ENCODE measurements around the gene CNPY3.

The CNPY3 gene

DNA sequence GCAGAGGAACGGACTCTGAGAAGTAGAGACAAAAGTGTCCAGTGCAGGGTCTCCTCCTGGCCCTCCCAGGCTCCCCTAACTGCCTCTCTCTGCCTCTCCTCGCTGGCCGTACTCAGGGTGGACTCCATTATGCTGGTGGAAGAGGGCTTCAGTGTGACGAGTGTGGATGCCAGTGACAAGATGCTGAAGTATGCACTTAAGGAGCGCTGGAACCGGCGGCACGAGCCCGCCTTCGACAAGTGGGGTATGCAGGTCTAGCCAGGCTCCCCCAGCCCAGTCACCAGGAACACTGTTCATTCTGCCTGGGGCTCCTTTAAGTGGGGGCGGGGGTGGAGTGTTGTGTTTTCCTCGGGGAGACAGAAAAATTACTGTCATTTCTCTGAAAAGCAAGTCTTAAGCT is 32.8 kb downstream of the CNPY3 start:
- DNase-seq: no peak

GRCh38 chr6:42962502-42963178 is 33.4 kb downstream of the CNPY3 start:
- no peak for DNase-seq

DNA sequence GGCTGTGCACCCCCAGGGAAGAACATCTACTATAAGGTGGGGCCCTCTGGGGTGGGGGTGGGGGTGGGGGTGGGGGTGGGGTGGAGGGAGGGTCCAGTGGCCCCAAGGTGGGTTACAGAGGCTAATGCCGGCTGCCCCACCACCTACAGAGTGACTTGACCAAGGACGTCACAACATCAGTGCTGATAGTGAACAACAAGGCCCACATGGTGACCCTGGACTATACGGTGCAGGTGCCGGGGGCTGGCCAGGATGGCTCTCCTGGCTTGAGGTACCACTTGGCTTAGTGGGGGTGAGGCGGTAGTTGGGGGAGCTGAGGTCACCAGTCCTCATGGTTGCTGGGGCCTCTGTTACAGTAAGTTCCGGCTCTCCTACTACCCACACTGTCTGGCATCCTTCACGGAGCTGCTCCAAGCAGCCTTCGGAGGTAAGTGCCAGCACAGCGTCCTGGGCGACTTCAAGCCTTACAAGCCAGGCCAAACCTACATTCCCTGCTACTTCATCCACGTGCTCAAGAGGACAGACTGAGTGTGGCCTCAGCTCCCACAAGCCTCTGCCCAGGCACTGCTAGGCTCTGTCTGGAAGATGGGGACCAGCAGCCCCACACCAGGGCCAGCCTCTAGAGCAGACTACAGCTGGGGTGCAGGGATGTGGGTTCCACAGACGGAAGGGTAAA is 34.0 kb downstream of the CNPY3 start:
- no peak for DNase-seq

- peak; percentile 90 for DNase-seq
Measured at GRCh38 chr6:42963855-42964605, 34.8 kb downstream of the CNPY3 start.

- DNase-seq: no peak
Measured at GRCh38 chr6:42966571-42966970, 37.3 kb downstream of the CNPY3 start.

DNA sequence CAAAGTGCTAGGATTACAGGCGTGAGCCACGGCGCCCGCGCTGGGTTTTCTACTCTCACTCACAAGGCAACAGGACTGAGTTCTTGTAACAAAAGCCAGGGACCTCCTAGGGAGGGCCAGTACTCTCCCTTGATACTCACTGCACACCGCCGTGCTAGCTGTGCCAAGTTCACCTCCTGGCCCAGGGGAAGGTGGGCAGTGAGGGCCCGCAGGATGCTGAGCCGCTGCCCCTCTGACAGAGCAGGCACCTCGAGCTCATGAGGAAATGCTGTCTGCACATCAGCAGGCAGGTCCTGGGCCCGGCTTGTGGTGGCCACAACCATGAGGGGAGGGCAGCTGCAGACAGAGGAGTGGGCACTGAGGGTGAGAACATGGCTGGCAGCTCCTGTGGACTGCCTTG is 37.9 kb downstream of the CNPY3 start:
- no peak for DNase-seq

DNA sequence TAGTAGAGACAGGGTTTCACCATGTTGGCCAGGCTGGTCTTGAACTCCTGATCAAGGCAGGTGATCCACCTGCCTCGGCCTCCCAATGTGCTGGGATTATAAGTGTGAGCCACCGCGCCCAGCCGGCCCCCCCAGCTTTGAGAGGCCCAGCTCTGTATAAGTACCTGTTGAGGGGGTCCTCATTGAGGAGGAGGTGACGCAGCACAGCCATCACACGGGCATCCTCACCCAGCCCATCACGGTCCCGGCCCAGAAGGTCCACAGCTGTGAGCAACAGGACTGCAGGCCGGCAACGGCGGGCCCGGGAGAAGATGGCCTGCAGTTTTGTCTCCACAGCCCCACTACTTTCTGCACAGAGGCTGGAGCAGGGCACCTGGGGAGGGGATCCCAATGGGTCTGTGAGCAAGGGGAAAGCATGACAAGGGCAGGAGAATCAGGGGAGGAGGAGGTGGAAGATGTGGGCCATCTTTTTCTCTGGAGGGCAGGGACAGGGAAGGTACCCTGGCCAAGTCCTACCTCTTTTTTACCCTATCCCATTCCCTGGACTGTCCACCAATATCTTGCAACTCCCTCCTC is 38.9 kb downstream of the CNPY3 start:
- DNase-seq: no peak

DNA sequence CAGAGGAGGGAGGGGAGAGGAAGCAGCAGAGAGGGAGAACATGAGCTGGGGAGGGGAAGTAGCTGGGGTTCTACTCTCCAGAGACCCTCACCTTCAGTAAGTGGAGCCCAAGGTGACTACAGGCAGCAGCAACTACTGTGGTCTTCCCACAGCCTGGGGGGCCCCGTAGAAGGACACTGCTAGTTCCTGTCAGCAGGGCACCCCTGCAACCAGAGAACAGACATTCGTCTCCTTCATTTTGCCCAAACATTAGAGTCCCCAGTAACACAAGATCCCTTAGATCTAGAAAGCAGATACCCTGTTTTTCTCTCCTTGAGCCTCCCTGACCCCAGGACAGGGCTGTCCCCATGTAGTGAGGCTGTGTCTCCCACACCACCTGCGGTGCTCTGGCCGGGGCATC is 39.5 kb downstream of the CNPY3 start:
- DNase-seq: no peak

DNA sequence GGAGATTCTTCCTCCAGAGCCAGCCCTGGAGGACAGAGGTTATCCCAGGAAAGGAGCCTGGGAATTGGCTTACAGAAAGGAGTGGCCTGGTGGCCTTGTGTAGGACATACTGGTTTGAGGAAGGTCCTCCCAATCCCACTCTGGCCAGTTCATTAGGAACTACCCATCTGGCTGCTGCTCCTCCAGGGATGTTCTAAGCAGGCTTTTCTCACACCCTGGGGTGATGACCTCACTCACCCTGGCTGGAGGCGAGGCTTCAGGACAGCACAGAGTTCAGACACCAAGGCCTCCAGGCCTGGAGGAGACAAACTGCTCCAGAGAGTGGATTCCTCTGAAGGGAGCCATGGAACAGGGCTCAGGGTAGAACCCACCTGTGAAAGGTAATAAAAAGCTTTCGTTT is 40.2 kb downstream of the CNPY3 start:
- no peak for DNase-seq

GRCh38 chr6:42969934-42970333 is 40.7 kb downstream of the CNPY3 start:
- DNase-seq: no peak

- DNase-seq: peak; percentile 68
Measured at GRCh38 chr6:42970871-42971612, 41.8 kb downstream of the CNPY3 start.

GRCh38 chr6:42971746-42972327 is 42.6 kb downstream of the CNPY3 start:
- DNase-seq: no peak

DNA sequence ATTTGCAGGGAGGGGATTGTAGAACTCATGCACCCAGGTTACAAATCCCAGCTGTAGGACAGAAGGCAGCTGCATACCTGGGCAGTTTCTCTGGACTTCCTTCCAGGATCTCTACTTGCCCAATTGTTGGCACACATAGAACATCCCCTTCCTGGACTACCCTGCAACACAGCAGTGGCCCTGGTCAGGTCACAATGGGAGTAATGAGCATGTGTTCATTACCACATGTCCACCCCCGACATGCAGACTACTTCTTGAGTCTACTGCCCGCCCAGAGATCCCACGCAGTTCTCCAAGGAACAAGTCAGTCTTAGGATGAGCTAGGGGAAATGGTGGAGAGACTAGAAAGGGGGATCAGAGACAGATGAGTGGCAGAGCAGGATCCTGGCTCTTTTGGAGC is 44.6 kb downstream of the CNPY3 start:
- no peak for DNase-seq

DNA sequence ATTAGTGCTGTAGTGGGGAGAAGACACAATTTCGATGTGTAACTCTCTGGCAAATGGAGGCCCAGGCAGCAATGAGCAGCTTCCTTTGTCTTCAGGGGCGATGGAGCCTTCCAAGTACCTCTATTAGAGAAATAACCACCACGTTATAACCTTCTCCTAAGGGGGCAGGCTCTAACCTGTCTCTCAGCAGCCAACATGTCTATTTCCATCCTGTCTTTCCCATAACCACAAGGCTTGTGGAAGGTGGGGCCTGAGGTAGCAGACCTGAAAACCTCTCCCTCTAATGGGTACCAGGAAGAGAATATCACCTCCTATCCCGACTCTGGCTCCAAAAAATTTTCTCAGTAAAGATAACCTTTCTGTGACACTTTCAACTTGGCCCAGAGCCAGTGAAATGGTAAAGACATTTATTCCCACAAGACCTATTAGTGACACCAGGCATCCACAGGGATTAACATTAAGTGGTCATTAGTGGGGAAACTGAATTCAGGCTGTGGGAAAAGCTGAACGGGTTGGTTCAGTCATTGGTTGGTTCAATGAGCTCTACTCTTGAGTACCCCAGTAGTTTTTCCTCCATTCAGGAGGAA is 45.7 kb downstream of the CNPY3 start:
- no peak for DNase-seq

- DNase-seq: peak; percentile 77
Measured at GRCh38 chr6:42978487-42978838, 49.2 kb downstream of the CNPY3 start.

DNA sequence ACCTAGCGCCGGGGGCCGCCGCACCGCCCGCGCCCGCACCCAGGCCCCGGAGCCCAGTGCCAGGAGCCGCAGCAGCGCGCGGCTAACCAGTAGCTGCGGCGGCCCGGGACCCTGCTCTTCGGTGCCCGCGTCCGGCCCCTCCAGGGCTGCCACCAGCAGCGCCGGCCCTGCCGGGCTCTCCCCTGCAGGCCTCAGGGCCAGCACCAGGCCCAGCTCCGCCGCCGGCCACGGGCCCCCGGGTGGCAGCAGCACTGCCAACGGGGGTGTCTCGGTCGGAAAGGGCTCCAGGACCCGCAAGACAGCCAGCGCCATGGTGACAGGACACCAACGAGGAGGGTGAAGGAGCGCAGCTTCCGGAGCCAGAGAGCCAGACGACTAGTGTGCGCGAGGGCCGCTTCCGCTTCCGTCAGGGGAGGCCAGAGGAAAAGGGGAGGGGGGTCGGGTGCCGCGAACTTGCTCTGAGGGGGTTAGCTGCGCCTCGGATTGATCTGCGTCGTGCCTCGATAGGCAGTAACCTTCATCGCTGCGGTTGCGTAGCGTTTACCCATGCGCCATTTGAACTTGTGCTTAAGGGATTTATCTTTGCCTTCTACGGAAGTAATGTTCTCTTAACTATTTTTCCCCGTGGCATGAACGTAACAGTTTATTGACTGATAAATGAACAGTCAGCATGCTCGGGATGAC is 49.7 kb downstream of the CNPY3 start, which contains the start of gene PEX6:
Gene PEX6, minus strand, starts transcription at position 343 of the 684 bp plus-strand sequence. Its CDS starts 31 bp downstream, at position 312.
- DNase-seq: peak; percentile 97

DNA sequence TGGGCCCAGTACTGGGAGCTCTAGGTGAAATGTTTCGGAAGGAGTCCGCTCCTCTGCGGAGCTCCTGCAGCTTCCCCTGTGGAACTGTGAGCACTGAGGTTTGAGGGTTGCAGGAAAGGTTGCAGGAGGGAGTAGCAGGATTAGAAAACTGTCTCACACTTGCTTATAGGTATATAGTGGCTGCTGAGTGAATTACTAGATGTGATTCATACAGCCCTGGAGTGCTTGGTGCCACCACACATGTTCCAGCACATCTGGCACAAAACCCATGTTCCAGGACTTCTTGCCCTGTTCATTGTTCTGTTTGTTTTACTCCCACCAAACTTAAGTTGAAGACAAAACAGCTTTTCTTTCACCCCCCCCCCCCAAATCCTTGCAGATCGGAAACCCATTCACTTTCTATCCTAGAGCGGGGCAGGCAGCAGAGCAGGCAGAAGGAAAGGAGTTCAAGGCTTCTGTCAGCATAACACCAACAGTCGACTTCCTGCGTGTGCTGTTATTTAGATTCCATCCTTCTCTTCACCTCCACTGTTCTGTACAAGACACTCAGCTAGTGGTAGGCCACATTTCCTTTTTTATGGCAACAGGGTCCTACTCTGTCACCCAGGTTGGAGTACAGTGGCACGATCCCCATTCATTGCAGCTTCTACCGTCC is 50.4 kb downstream of the CNPY3 start:
- DNase-seq: no peak

DNA sequence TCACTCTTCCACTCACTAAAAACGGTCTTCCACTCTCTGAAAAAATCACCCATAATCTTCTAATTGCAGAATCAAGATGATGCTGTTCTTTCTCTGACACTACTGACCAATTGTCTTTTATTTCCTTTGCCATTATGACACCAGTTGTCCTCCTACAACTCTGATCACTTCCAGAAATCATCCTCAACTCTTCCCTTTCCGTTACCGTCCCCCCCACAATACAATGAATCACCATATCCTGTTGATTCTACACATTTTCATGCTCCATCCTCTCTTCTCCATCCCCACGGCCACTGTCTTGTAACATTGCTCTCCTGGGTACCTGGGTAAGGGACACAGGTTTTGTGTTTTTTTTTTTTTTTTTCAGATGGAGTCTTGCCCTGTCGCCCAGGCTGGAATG is 52.6 kb downstream of the CNPY3 start:
- no peak for DNase-seq

DNA sequence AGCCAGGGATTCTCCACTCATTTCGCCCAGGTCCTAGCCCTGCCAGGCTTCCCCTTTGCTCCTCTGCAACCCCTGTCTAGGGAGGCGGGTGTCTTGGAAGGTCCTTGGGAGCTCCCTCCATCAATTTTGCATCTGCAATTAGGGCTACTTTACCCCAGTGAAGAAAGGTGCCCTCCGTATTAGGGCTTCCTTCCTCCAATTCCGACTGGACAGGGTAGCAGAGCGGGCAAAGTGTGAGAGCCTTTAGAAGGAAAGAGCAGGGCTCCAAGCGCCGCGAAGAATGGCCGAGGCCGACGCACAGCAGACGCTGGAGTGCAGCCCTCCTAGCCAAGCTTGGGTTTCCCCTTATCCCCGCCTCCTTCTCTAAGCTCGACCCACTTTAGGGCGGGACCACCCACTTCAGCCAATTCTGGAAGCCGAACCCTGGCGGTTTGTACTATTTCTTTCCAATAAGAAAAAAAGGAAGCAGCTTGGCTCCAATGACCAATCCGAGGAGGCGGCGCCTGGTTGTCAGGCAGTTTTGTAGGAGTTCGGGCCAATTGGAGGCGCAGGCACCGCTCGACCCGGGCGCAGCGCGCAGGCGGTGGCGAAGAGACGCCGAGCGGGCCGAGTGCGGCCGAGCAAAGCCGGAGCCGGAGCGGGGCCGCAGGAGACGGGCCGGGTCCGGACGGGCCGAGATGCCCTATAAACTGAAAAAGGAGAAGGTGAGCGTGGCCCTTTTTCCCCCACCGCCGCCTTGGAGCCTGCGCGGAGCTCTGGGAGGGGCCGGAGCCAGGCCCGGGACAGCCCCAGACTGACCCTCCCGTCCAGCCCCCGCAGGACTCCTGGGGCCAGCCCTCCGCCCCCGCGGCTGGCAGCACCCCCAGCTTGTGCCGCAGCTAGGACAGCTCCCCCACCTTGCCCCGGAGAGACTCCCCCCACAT is 55.0 kb downstream of the CNPY3 start, which contains the start of gene PPP2R5D:
Gene PPP2R5D, plus strand, starts transcription at position 570 of the 923 bp plus-strand sequence. Its CDS starts 108 bp downstream, at position 678.
- DNase-seq: peak; percentile 99

Measured in islet precursor cell (in vitro differentiated cells).